Transverse colon (tissue), 4 donors: ENCODE measurements around the gene EFCAB9. TPM values are rescaled to one million over a fixed set of nuclear protein-coding genes. Genes with fewer than 3 reads are reported as not detected.

Source experiments
- DNase-seq: peaks from one replicate; pipeline ENCODE4 v3.0.0-alpha.2; 2019
- H3K27ac ChIP-seq, 4 donors: fragments of 200-600 bp; sonication (generic); 2 replicates each; pipeline ENCODE4 v1.5.1; 2016 to 2018; ENCODE audit warnings: inconsistent platforms in 4 of 4
- H3K27me3 ChIP-seq: fragments of 200-600 bp; sonication (generic); 2 replicates; pipeline ENCODE4 v1.5.1; 2017; ENCODE audit warnings: inconsistent platforms
- H3K36me3 ChIP-seq, 4 donors: fragments of 200-600 bp; sonication (generic); 2 replicates each; pipeline ENCODE4 v1.5.1; 2017 to 2019; ENCODE audit warnings: inconsistent platforms in 4 of 4
- H3K4me1 ChIP-seq, 4 donors: fragments of 200-600 bp; sonication (generic); 2 replicates each; pipeline ENCODE4 v1.5.1; 2017 to 2020; ENCODE audit warnings: inconsistent platforms in 4 of 4
- H3K4me3 ChIP-seq, 4 donors: fragments of 200-600 bp; sonication (generic); 1 replicate in 1 of 4; 2 replicates in 3 of 4; pipeline versions ENCODE4 v1.5.1 to v1.6.1; 2017 to 2019; ENCODE audit warnings: inconsistent platforms in 4 of 4
- H3K9me3 ChIP-seq, 2 donors: fragments of 200-600 bp; sonication (generic); 2 replicates each; pipeline ENCODE4 v1.5.1; 2017 to 2019; ENCODE audit warnings: inconsistent platforms in 2 of 2
- EP300 ChIP-seq: sonication (generic); formaldehyde crosslinking; IDR thresholded peaks from one replicate; pipeline ENCODE4 v1.6.1; 2017; ENCODE audit warnings: antibody characterized with exemption, low read depth
- POLR2A ChIP-seq: fragments of 450-650 bp; IDR thresholded peaks from one replicate; pipeline ENCODE4 v1.6.1; 2016; ENCODE audit warnings: antibody characterized with exemption, mild to moderate bottlenecking, moderate library complexity
- POLR2AphosphoS5 ChIP-seq, 3 donors: sonication (generic); formaldehyde crosslinking; IDR thresholded peaks; one replicate each; pipeline ENCODE4 v1.6.1; 2016; ENCODE audit warnings: antibody characterized with exemption in 3 of 3
- WGBS, 2 donors: methylation state at CpG; one replicate each; pipeline ENCODE4 v1.1.5; 2018; ENCODE audit warnings: low coverage in 1 of 2; 5-methylcytosine and 5-hydroxymethylcytosine counted together
- in situ Hi-C, 4 donors: fragments of 200-750 bp; cut with MboI; loops; one replicate each; pipeline versions ENCODE4 v1.15.0 to v1.15.1; 2017; ENCODE audit warnings: low sequenced_read_pairs in 3 of 4, low pct_ligation_motif_present in 1 of 4, low pct_unique_long_range_greater_than_20kb in 1 of 4
- intact Hi-C: fragments of 100-400 bp; cut with DNase I; formaldehyde crosslinking; loops from one replicate; pipeline ENCODE4 v1.15.1; 2023; ENCODE audit warnings: low total_unique reads
- total RNA-seq, 4 donors: library from RNA; depleted of rRNA; stranded (reverse); fragments of >200 nt; gene quantifications; one replicate each; pipeline ENCODE4 v1.1.0, GENCODE V29; 2016
- TF ChIP-seq, protein P1 (sequence below), 5 experiments: fragments of 200-600 bp in 3 of 5; fragments of 450-650 bp in 2 of 5; sonication (generic) in 3 of 5; IDR thresholded peaks; 1 replicate in 2 of 5; 2 replicates in 3 of 5; pipeline ENCODE4 v1.5.1; 2016 to 2017; ENCODE audit warnings: antibody characterized with exemption in 5 of 5, inconsistent platforms in 3 of 5, mild to moderate bottlenecking in 2 of 5, moderate library complexity in 1 of 5

EFCAB9 gene
- total RNA-seq, 4 donors from 2014 or later, result not detected

DNA sequence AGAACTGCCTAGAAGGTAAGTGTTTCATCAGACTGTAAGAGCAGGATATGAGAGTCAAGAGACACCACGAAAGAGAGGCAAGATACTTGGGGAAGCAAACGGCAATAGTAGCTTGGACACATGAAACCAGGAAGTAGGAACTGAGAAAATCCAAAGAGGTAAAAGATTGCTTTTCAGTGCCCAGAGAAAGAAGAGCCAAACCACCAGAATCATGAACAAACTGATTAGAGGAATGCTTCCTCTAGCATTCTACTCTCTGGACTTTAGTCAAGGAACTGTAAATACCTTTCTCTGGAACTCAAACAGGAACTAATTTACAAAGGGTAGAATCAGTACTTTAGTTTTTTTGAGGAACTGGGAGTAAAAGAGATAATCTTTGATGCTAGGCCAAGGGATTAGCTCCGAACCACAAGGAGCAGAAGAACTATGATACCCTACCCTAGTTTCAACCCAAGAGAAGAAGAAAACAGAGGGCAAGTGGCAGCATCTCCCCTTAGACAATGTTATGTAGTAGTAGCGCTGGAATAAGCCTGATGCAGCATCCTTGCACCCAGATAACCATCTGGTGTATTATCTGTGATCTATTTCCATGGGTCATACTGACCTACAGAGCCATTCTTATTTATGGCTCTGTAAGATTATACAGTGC lies 41.3 kb downstream of the EFCAB9 start:
- intact Hi-C loops, result no loop called here
- peaks cover 11 to 44% (median 15%) of the 10 kb centered on the region in 4 donors for H3K4me1 ChIP-seq
- H3K27ac ChIP-seq, result peak overlapping the region; percentile 59 to 73 (median 62)
- WGBS, 2 donors, result 18 to 37% methylated on average over 3 to 4 of the region's 4 CpGs
- no peaks in the 10 kb centered on the region for H3K27me3 ChIP-seq
- peak overlapping the region in 1 of 4 donors; percentile 1 for H3K4me3 ChIP-seq
- peaks cover 0 to 25% (median 2%) of the 10 kb centered on the region in 4 donors for H3K36me3 ChIP-seq
- DNase-seq, result no peak
- peak in 1 of 3 donors; percentile 24 for TF ChIP-seq POLR2AphosphoS5 (IDR thresholded peaks at IDR 0.05)
- TF ChIP-seq POLR2A, result no peak
- H3K9me3 ChIP-seq, result no peaks in the 10 kb centered on the region
- in situ Hi-C loops, result no loop called here

DNA sequence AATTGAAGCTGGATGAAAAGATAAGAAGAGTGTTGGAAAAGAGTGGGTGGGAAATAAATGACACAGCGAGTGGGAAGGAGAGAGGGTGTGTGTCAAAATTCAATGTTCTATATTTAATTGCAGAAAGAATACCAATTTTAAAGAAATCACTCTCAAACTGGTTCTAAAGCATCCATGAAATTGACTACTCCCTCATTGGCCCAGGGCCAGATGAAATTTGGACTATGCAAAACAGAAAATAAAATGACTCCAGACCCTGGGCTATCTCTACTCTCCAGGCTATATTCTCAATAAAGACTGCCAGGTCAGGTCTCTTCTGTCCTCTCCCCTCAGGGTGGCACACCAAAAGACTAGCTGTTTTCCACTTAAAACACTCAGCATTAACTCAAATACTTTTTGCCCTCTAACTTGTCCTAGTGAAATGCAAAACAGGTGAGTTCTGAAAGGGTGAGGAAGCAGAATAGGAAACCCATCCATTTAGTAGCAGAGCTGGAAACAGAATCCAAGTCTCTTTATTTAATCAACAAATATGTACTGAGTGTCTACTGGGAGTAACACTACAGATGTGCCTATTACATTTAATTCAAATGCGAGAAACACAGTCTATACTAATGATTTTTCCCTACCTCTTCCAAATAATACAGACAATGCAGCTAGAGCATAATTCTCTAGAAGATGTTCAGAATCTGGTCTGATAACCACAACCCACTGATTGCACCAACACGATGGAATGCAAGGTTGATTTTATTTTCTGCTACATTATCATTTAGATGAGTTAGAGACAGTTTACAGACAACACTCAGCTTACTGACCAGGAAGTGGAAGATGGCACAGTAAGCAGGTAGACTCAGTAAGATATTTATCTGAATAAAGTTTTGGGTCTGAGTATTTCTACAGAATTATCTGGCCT lies 42.1 kb downstream of the EFCAB9 start:
- in situ Hi-C loops, result no loop called here
- 45 to 57% methylated on average over 3 of the region's 3 CpGs for WGBS, 2 donors
- Histone ChIP-seq H3K27me3 (no peaks in the 10 kb centered on the region), H3K4me3 (no peak overlapping the region), H3K9me3 (no peaks in the 10 kb centered on the region), H3K36me3 (peaks cover 0 to 25% (median 2%) of the 10 kb centered on the region in 4 donors), H3K27ac (peak overlapping the region; percentile 59 to 73 (median 62)), H3K4me1 (peaks cover 11 to 44% (median 15%) of the 10 kb centered on the region in 4 donors)
- peak; percentile 70 for DNase-seq
- TF ChIP-seq POLR2AphosphoS5 (IDR thresholded peaks at IDR 0.05), result no peak
- no peak for TF ChIP-seq EP300
- TF ChIP-seq POLR2A, result no peak
- TF ChIP-seq, protein P1, sequence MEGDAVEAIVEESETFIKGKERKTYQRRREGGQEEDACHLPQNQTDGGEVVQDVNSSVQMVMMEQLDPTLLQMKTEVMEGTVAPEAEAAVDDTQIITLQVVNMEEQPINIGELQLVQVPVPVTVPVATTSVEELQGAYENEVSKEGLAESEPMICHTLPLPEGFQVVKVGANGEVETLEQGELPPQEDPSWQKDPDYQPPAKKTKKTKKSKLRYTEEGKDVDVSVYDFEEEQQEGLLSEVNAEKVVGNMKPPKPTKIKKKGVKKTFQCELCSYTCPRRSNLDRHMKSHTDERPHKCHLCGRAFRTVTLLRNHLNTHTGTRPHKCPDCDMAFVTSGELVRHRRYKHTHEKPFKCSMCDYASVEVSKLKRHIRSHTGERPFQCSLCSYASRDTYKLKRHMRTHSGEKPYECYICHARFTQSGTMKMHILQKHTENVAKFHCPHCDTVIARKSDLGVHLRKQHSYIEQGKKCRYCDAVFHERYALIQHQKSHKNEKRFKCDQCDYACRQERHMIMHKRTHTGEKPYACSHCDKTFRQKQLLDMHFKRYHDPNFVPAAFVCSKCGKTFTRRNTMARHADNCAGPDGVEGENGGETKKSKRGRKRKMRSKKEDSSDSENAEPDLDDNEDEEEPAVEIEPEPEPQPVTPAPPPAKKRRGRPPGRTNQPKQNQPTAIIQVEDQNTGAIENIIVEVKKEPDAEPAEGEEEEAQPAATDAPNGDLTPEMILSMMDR (IDR thresholded peaks at IDR 0.05), result no peak
- intact Hi-C loops, result no loop called here

- intact Hi-C loops (no loop called here), in situ Hi-C loops (no loop called here)
- no peak for DNase-seq
- Histone ChIP-seq H3K9me3 (no peaks in the 10 kb centered on the region), H3K36me3 (peaks cover 0 to 7% (median 0%) of the 10 kb centered on the region in 4 donors), H3K27ac (no peak overlapping the region), H3K4me1 (peaks cover 11 to 44% (median 15%) of the 10 kb centered on the region in 4 donors), H3K4me3 (no peak overlapping the region), H3K27me3 (no peaks in the 10 kb centered on the region)
- TF ChIP-seq, protein P1 (IDR thresholded peaks at IDR 0.05), result no peak
- no peak for TF ChIP-seq EP300
- no peak for TF ChIP-seq POLR2A
- TF ChIP-seq POLR2AphosphoS5 (IDR thresholded peaks at IDR 0.05), result no peak
- 63 to 75% methylated on average over 1 of the region's 1 CpG for WGBS, 2 donors
These were observed 44.4 kb downstream of the EFCAB9 start for GRCh38 chr5:172238334-172238733.

DNA sequence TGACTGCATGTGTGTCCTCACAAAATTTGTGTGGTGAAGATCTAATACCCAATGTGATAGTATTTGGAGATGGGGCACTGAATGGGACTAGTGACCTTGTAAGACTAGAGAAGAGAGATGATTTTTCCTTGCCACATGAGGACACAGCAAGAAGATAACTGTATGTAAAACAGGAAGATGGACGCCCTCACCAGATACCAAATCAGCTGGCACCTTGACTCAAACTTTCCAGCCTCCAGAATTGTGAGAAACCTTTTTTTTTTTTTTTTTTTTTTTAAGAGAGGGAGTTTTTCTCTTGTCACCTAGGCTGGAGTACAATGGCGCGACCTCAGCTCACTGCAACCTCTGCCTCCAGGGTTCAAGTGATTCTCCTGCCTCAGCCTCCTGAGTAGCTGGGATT lies 49.3 kb downstream of the EFCAB9 start:
- Histone ChIP-seq H3K4me3 (no peak overlapping the region), H3K27ac (no peak overlapping the region), H3K4me1 (peaks cover 0 to 4% (median 0%) of the 10 kb centered on the region in 4 donors), H3K27me3 (no peaks in the 10 kb centered on the region), H3K9me3 (no peaks in the 10 kb centered on the region), H3K36me3 (no peaks in the 10 kb centered on the region)
- intact Hi-C loops, result no loop called here
- WGBS, 2 donors, result 86 to 91% methylated on average over 3 of the region's 3 CpGs
- DNase-seq, result no peak
- TF ChIP-seq EP300, result no peak
- no peak for TF ChIP-seq POLR2AphosphoS5 (IDR thresholded peaks at IDR 0.05)
- TF ChIP-seq, protein P1 (IDR thresholded peaks at IDR 0.05), result no peak
- TF ChIP-seq POLR2A, result no peak
- in situ Hi-C loops, result no loop called here
